ENCODE results near the gene HCST.

GRCh38 chr19:35902870-35903475 is 644 bp downstream of the HCST start:
- TF ChIP-seq CTCF (IDR thresholded peaks at IDR 0.05 in 4 of 5, conservative IDR thresholded peaks at IDR 0.05 in 1 of 5) (no peak), POLR2A (IDR thresholded peaks at IDR 0.05) (no peak)
